Adipocyte (in vitro differentiated cells): ENCODE results near the gene RNF126.

Experiments
- DNase-seq: peaks from one replicate; pipeline ENCODE4 v3.0.0-alpha.2; 2015; ENCODE audit warnings: low read depth
- H3K27me3 ChIP-seq: replicated peaks from 2 replicates; pipeline ENCODE4 v1.7.0; 2013; ENCODE audit warnings: mild to moderate bottlenecking, low read length, moderate library complexity; ENCODE audit not compliant: control insufficient read depth, insufficient read depth
- H3K36me3 ChIP-seq: 2 replicates; pipeline ENCODE4 v1.7.0; 2013; ENCODE audit warnings: low read length, mild to moderate bottlenecking, moderate library complexity; ENCODE audit not compliant: control insufficient read depth, insufficient read depth, severe bottlenecking
- H3K4me1 ChIP-seq: 2 replicates; pipeline ENCODE4 v1.7.0; 2013; ENCODE audit warnings: mild to moderate bottlenecking, low read length, moderate library complexity; ENCODE audit not compliant: control insufficient read depth, insufficient read depth
- H3K4me3 ChIP-seq: 2 replicates; pipeline ENCODE4 v1.7.0; 2013; ENCODE audit warnings: mild to moderate bottlenecking, low read length, moderate library complexity
- H3K9ac ChIP-seq: 2 replicates; pipeline ENCODE4 v1.7.0; 2013; ENCODE audit warnings: mild to moderate bottlenecking, low read length, moderate library complexity
- H3K9me3 ChIP-seq: 2 replicates; pipeline ENCODE4 v1.7.0; 2013; ENCODE audit warnings: mild to moderate bottlenecking, low read length, moderate library complexity; ENCODE audit not compliant: control insufficient read depth

Gene RNF126

GRCh38 chr19:619286-620002, 43.6 kb downstream of the RNF126 start:
- no peaks in the 10 kb centered on the region for H3K9me3 ChIP-seq
- H3K4me3 ChIP-seq: no peak overlapping the region
- no peak for DNase-seq
- H3K36me3 ChIP-seq: peaks cover 39% of the 10 kb centered on the region
- H3K4me1 ChIP-seq: no peaks in the 10 kb centered on the region
- no peak overlapping the region for H3K9ac ChIP-seq
- H3K27me3 ChIP-seq: no peaks in the 10 kb centered on the region

- DNase-seq: no peak
- Histone ChIP-seq H3K9me3 (no peaks in the 10 kb centered on the region), H3K4me3 (no peak overlapping the region), H3K4me1 (no peaks in the 10 kb centered on the region), H3K27me3 (no peaks in the 10 kb centered on the region), H3K36me3 (peaks cover 35% of the 10 kb centered on the region), H3K9ac (no peak overlapping the region)
These were observed 44.2 kb downstream of the RNF126 start for GRCh38 chr19:618674-619285.

GRCh38 chr19:618247-618619, 44.8 kb downstream of the RNF126 start:
- peaks cover 32% of the 10 kb centered on the region for H3K36me3 ChIP-seq
- no peaks in the 10 kb centered on the region for H3K9me3 ChIP-seq
- H3K9ac ChIP-seq: no peak overlapping the region
- no peak for DNase-seq
- no peaks in the 10 kb centered on the region for H3K4me1 ChIP-seq
- H3K27me3 ChIP-seq: no peaks in the 10 kb centered on the region
- H3K4me3 ChIP-seq: no peak overlapping the region

GRCh38 chr19:617551-618246, 45.3 kb downstream of the RNF126 start:
- Histone ChIP-seq H3K9ac (no peak overlapping the region), H3K4me3 (no peak overlapping the region), H3K9me3 (no peaks in the 10 kb centered on the region), H3K4me1 (no peaks in the 10 kb centered on the region), H3K36me3 (peaks cover 28% of the 10 kb centered on the region), H3K27me3 (no peaks in the 10 kb centered on the region)
- no peak for DNase-seq

- Histone ChIP-seq H3K9ac (no peak overlapping the region), H3K36me3 (peaks cover 28% of the 10 kb centered on the region), H3K27me3 (no peaks in the 10 kb centered on the region), H3K9me3 (no peaks in the 10 kb centered on the region), H3K4me3 (no peak overlapping the region), H3K4me1 (no peaks in the 10 kb centered on the region)
- no peak for DNase-seq
These were observed 46.1 kb downstream of the RNF126 start for GRCh38 chr19:616747-617526.

GRCh38 chr19:616062-616700, 46.8 kb downstream of the RNF126 start:
- no peak for DNase-seq
- Histone ChIP-seq H3K4me1 (peaks cover 4% of the 10 kb centered on the region), H3K9ac (no peak overlapping the region), H3K27me3 (no peaks in the 10 kb centered on the region), H3K4me3 (no peak overlapping the region), H3K36me3 (peaks cover 23% of the 10 kb centered on the region), H3K9me3 (no peaks in the 10 kb centered on the region)

GRCh38 chr19:615619-616018, 47.4 kb downstream of the RNF126 start:
- no peaks in the 10 kb centered on the region for H3K27me3 ChIP-seq
- no peaks in the 10 kb centered on the region for H3K9me3 ChIP-seq
- H3K4me3 ChIP-seq: no peak overlapping the region
- peaks cover 9% of the 10 kb centered on the region for H3K4me1 ChIP-seq
- H3K9ac ChIP-seq: no peak overlapping the region
- DNase-seq: no peak
- H3K36me3 ChIP-seq: peaks cover 23% of the 10 kb centered on the region

- DNase-seq: no peak
- H3K4me1 ChIP-seq: peaks cover 10% of the 10 kb centered on the region
- no peaks in the 10 kb centered on the region for H3K9me3 ChIP-seq
- H3K9ac ChIP-seq: no peak overlapping the region
- no peaks in the 10 kb centered on the region for H3K27me3 ChIP-seq
- no peak overlapping the region for H3K4me3 ChIP-seq
- peaks cover 9% of the 10 kb centered on the region for H3K36me3 ChIP-seq
These were observed 49.1 kb downstream of the RNF126 start for GRCh38 chr19:613732-614567.

GRCh38 chr19:612941-613340, 50.1 kb downstream of the RNF126 start:
- Histone ChIP-seq H3K9me3 (no peaks in the 10 kb centered on the region), H3K4me3 (no peak overlapping the region), H3K9ac (no peak overlapping the region)

GRCh38 chr19:611481-611868, 51.5 kb downstream of the RNF126 start:
- Histone ChIP-seq H3K4me1 (peaks cover 10% of the 10 kb centered on the region), H3K4me3 (no peak overlapping the region), H3K9me3 (no peaks in the 10 kb centered on the region), H3K36me3 (no peaks in the 10 kb centered on the region), H3K9ac (peak overlapping the region; percentile 14), H3K27me3 (no peaks in the 10 kb centered on the region)
- peak; percentile 84 for DNase-seq

More at GRCh38 chr19:612941-613340, 50.1 kb downstream of the RNF126 start:
- H3K27me3 ChIP-seq: no peaks in the 10 kb centered on the region
- H3K36me3 ChIP-seq: no peaks in the 10 kb centered on the region
- peaks cover 10% of the 10 kb centered on the region for H3K4me1 ChIP-seq
- DNase-seq: no peak
